Measurements from ENCODE around the gene ATP6V0A1. TPM values are rescaled to one million over a fixed set of nuclear protein-coding genes. Genes with fewer than 3 reads are reported as not detected.
A peak's percentile ranks its signal among the peaks of the same experiment; 100 is the strongest.
"Not testable (repeated sequence)": the region's sequence is repeated elsewhere in the genome, so short reads cannot be mapped to it uniquely, and the experiment has no call there.

Gene ATP6V0A1
- polyA plus RNA-seq, 1 donor, result 114 TPM

DNA sequence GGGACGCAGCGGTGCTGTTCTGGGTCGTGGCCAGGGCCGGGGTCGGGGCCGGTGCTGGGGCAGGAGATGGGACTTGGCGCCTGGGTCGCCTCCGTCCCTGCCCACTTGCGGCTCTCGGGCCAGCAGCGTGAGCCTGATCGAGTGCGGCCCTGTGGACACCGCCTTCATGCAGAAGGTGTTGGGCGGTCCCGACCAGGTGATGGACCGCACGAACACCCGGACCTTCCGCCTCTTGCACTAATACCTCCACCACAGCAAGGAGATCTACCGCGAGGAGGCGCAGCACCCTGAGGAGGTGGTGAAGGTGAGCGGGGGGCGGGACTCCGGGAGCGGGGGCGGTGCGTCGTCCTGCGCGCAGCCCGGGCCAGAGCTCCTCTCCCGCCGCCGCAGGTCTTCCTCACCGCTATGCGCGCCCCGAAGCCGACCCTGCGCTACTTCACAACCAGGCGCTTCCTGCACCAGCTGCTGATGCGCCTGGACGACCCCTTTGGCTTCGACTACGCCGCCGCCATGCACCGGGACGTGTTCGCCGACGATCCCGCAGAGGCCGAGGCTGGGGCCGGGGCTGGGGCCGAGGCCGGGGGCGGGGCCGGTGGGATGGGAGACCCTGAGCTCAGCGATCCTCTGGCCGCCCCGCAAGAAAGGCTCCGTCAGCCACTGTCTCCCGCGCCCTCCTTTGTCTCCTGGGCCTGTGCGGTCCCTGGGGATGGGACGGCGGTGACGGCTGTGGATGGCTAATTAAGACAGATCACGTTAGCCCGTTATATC, 89.6 kb downstream of the ATP6V0A1 start:
- peaks cover 18% of the 10 kb centered on the region for H3K36me3 ChIP-seq (ENCODE audit: control insufficient read depth, insufficient read depth, low read length)
- peaks cover 5% of the 10 kb centered on the region for H3K27me3 ChIP-seq (ENCODE audit: control insufficient read depth, insufficient read depth, low read length)
- DNase-seq, result peak; percentile 84 to 86
- H3K9me3 ChIP-seq (ENCODE audit: control insufficient read depth, low read depth, low read length), result no peaks in the 10 kb centered on the region
- H3K27ac ChIP-seq (ENCODE audit: low read length), result no peak overlapping the region
- peaks cover 12% of the 10 kb centered on the region for H3K4me1 ChIP-seq (ENCODE audit: control insufficient read depth, insufficient read depth, low read length)
- H3K4me3 ChIP-seq (ENCODE audit: low read length), result peak overlapping the region; percentile 51
- no CpG with 5 or more reads among the region's 74 CpGs for WGBS (ENCODE audit: insufficient coverage, low lambda C conversion rate)

DNA sequence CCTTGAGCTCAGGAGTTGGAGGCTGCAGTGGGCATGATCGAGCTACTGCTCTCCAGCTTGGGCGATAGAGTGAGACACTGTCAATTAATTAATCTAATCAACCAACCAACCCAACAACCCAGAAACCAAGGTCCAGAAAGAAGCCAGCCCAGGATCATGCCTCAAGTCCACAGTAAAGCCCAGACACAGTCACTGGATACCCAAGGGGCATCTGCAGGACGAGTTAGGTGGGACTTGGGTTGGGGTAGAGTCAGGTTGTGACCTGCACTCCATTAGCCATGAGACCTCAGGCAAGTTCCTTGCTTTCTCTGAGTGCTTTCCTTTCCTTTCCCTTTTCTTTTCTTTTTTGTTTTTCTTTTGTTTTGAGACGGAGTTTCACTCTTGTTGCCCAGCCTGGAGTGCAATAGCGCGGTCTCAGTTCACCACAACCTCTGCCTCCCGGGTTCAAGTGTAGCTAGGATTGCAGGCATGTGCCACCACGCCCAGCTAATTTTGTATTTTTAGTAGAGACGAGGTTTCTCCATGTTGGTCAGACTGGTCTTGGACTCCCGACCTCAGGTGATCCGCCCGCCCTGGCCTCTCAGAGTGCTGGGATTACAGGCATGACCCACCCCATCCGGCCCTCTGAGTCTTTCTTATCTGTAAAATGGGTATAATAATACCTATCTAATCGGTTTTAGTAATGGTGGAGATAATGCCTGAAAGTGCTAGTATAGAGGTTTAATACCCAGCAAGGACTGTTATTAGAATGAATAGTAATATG, 90.5 kb downstream of the ATP6V0A1 start:
- no peak for DNase-seq
- 0% methylated on average over 1 of the region's 14 CpGs for WGBS (ENCODE audit: insufficient coverage, low lambda C conversion rate)

DNA sequence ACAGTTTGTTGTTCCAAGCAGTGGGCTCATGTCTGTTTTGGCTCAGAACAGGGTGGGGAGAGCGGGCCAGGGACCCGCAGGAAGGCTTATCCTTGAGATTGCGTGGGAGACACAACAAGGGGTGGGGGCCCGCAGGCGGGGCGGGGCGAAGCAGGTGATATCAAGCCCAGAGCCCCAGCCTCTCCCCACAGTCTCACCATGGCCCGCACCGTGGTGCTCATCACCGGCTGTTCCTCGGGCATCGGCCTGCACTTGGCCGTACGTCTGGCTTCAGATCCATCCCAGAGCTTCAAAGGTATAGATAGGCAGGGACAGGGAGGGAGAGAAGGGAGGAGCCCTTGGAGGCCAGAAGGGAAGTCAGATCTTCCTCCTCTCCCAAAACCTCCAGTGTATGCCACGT, 94.1 kb downstream of the ATP6V0A1 start, which contains the start of gene HSD17B1:
Gene HSD17B1 (plus strand): TSS at position 188 of the 400 bp plus-strand sequence. CDS start 11 bp downstream, at position 199.
- not testable (repeated sequence) for H3K36me3 ChIP-seq (ENCODE audit: control insufficient read depth, insufficient read depth, low read length); H3K27ac ChIP-seq (ENCODE audit: low read length); DNase-seq; H3K9me3 ChIP-seq (ENCODE audit: control insufficient read depth, low read depth, low read length); H3K27me3 ChIP-seq (ENCODE audit: control insufficient read depth, insufficient read depth, low read length)
- no CpG with 5 or more reads among the region's 15 CpGs for WGBS (ENCODE audit: insufficient coverage, low lambda C conversion rate)
- Histone ChIP-seq H3K4me1 (ENCODE audit: control insufficient read depth, insufficient read depth, low read length) (peaks cover 26% of the 10 kb centered on the region), H3K4me3 (ENCODE audit: low read length) (peak within 1 kb of the TSS; percentile 85)

More for the DNA sequence above, 90.5 kb downstream of the ATP6V0A1 start:
- Histone ChIP-seq H3K9me3 (ENCODE audit: control insufficient read depth, low read depth, low read length) (no peaks in the 10 kb centered on the region), H3K36me3 (ENCODE audit: control insufficient read depth, insufficient read depth, low read length) (peaks cover 11% of the 10 kb centered on the region), H3K4me3 (ENCODE audit: low read length) (peak overlapping the region; percentile 51), H3K27me3 (ENCODE audit: control insufficient read depth, insufficient read depth, low read length) (peaks cover 5% of the 10 kb centered on the region), H3K27ac (ENCODE audit: low read length) (no peak overlapping the region), H3K4me1 (ENCODE audit: control insufficient read depth, insufficient read depth, low read length) (peaks cover 20% of the 10 kb centered on the region)

DNA sequence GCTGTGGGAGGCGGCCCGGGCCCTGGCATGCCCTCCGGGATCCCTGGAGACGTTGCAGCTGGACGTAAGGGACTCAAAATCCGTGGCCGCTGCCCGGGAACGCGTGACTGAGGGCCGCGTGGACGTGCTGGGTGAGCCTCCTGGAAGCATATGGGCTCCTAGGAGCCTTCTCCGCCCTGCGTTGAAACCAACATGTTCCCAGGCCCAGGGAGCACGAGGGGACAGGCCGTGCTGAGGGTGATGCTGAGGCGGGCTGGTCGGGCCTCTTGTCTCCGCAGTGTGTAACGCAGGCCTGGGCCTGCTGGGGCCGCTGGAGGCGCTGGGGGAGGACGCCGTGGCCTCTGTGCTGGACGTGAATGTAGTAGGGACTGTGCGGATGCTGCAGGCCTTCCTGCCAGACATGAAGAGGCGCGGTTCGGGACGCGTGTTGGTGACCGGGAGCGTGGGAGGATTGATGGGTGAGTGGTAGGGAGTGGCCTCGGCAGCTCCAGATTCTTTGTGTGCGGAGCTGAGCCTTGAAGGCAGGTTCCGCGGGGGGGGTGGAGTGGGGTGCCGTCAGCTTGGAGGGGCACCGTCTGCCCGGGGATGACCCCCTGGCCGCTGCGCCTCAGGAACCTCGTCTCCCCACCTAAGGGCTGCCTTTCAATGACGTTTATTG, 94.6 kb downstream of the ATP6V0A1 start:
- peaks cover 5% of the 10 kb centered on the region for H3K27me3 ChIP-seq (ENCODE audit: control insufficient read depth, insufficient read depth, low read length)
- DNase-seq, result no peak
- no peak overlapping the region for H3K4me3 ChIP-seq (ENCODE audit: low read length)
- H3K9me3 ChIP-seq (ENCODE audit: control insufficient read depth, low read depth, low read length), result no peaks in the 10 kb centered on the region
- no CpG with 5 or more reads among the region's 45 CpGs for WGBS (ENCODE audit: insufficient coverage, low lambda C conversion rate)
- H3K4me1 ChIP-seq (ENCODE audit: control insufficient read depth, insufficient read depth, low read length), result peaks cover 22% of the 10 kb centered on the region
- H3K27ac ChIP-seq (ENCODE audit: low read length), result no peak overlapping the region
- peaks cover 7% of the 10 kb centered on the region for H3K36me3 ChIP-seq (ENCODE audit: control insufficient read depth, insufficient read depth, low read length)

DNA sequence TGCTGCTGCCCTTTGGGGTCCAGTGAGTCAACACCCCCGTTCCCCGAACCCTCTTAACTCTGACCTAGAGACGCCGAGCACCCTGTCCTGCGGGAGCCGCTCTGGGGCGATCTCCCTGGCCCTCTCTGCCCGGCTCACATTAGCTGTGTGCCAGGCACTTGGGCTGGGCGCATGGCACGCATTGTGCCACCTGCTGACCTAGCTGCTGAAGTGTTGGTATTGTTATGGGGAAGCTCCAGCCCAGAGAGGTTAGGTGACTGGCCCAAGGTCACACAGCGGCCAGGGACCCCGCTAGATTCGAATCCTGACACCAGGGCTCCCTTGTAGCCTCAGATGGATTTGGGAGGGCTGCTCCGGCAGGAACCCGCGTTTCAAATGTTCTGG, 95.2 kb downstream of the ATP6V0A1 start:
- Histone ChIP-seq H3K4me3 (ENCODE audit: low read length) (peak overlapping the region; percentile 85), H3K36me3 (ENCODE audit: control insufficient read depth, insufficient read depth, low read length) (peaks cover 7% of the 10 kb centered on the region), H3K27me3 (ENCODE audit: control insufficient read depth, insufficient read depth, low read length) (peaks cover 1% of the 10 kb centered on the region), H3K27ac (ENCODE audit: low read length) (peak overlapping the region; percentile 80), H3K9me3 (ENCODE audit: control insufficient read depth, low read depth, low read length) (no peaks in the 10 kb centered on the region), H3K4me1 (ENCODE audit: control insufficient read depth, insufficient read depth, low read length) (peaks cover 18% of the 10 kb centered on the region)
- DNase-seq, result no peak
- no CpG with 5 or more reads among the region's 16 CpGs for WGBS (ENCODE audit: insufficient coverage, low lambda C conversion rate)

DNA sequence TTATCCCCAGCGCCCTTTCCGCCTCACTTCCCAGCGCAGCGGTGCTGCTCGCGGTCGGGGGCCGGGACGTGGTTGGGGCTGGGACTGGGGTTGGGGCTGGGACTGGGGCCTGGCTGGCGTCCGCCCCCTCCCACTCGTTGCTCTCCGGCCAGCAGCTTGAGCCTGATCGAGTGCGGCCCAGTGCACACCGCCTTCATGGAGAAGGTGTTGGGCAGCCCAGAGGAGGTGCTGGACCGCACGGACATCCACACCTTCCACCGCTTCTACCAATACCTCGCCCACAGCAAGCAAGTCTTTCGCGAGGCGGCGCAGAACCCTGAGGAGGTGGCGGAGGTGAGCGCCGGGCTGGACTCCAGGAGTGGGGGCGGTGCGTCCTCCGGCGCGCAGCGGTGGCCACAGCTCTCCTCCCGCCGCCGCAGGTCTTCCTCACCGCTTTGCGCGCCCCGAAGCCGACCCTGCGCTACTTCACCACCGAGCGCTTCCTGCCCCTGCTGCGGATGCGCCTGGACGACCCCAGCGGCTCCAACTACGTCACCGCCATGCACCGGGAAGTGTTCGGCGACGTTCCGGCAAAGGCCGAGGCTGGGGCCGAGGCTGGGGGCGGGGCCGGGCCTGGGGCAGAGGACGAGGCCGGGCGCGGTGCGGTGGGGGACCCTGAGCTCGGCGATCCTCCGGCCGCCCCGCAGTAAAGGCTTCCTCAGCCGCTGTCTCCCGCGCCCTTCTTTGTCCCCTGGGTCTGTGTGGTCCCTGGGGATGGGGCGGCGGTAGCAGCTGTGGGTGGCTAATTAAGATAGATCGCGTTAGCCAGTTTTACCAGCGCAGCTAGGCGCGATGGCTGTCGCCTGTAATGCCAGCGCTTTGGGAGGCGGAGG, 95.8 kb downstream of the ATP6V0A1 start:
- Histone ChIP-seq H3K9me3 (ENCODE audit: control insufficient read depth, low read depth, low read length) (no peaks in the 10 kb centered on the region), H3K27ac (ENCODE audit: low read length) (peak overlapping the region; percentile 80), H3K4me1 (ENCODE audit: control insufficient read depth, insufficient read depth, low read length) (peaks cover 15% of the 10 kb centered on the region), H3K4me3 (ENCODE audit: low read length) (peak overlapping the region; percentile 85), H3K27me3 (ENCODE audit: control insufficient read depth, insufficient read depth, low read length) (no peaks in the 10 kb centered on the region), H3K36me3 (ENCODE audit: control insufficient read depth, insufficient read depth, low read length) (peaks cover 7% of the 10 kb centered on the region)
- peak; percentile 83 to 92 for DNase-seq
- no CpG with 5 or more reads among the region's 82 CpGs for WGBS (ENCODE audit: insufficient coverage, low lambda C conversion rate)

DNA sequence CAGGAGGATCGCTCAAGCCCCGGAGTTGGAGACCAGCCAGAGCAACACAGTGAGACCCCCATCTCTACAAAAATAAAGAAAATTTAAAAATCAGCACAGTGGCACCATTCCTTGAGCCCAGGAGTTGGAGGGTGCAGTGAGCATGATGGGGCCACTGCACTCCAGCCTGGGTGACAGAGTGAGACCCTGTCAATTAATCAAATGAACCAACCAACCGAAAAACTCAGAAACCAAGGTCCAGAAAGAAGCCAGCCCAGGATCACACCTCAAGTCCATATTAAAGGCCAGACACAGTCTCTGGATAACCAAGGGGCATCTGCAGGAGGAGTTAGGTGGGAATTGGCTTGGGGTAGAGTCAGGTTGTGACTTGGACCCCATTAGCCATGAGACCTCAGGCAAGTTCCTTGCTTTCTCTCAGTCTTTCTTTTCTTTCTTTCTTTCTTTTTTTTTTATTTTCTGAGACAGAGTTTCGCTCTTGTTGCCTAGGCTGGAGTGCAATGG, 96.5 kb downstream of the ATP6V0A1 start:
- peaks cover 15% of the 10 kb centered on the region for H3K4me1 ChIP-seq (ENCODE audit: control insufficient read depth, insufficient read depth, low read length)
- peaks cover 7% of the 10 kb centered on the region for H3K36me3 ChIP-seq (ENCODE audit: control insufficient read depth, insufficient read depth, low read length)

DNA sequence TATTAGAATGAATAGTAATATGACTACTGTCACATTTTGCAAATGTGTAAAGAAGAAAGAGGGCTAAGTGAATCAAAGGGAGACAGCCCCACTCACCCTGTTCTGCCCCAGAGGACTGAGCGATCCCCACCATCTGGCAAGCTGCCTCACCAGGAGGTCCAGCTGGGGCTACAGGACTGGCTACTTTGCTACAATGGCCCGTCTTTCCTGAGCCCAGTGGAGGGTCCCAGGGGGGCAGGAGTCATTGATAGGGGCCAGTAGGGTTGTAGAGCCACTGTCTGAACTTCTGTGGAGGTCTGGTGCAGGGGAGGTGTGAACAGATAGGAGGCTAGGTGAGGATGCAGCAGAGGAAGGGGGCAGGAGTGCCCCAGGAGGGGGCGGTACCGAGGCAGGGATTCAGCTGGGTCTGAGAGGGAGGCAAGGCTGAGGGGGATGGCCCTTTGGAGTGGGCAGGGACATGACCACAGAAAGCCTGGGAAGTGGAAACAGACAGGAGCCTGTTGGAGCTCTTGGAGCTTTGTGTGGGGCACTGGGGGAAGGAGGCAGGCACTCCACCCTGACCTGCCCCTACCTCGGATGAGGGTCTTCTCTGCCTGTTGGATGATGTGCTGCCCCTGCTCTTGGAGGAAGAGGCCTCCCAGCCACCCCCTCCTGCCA, 97.4 kb downstream of the ATP6V0A1 start:
- not testable (repeated sequence) for H3K27ac ChIP-seq (ENCODE audit: low read length); H3K4me3 ChIP-seq (ENCODE audit: low read length); H3K9me3 ChIP-seq (ENCODE audit: control insufficient read depth, low read depth, low read length); H3K36me3 ChIP-seq (ENCODE audit: control insufficient read depth, insufficient read depth, low read length); H3K27me3 ChIP-seq (ENCODE audit: control insufficient read depth, insufficient read depth, low read length); DNase-seq
- H3K4me1 ChIP-seq (ENCODE audit: control insufficient read depth, insufficient read depth, low read length), result peaks cover 15% of the 10 kb centered on the region
- WGBS (ENCODE audit: insufficient coverage, low lambda C conversion rate), result no CpG with 5 or more reads among the region's 5 CpGs

More for the DNA sequence above, 96.5 kb downstream of the ATP6V0A1 start:
- Histone ChIP-seq H3K27ac (ENCODE audit: low read length) (peak overlapping the region; percentile 80), H3K27me3 (ENCODE audit: control insufficient read depth, insufficient read depth, low read length) (no peaks in the 10 kb centered on the region), H3K4me3 (ENCODE audit: low read length) (peak overlapping the region; percentile 85), H3K9me3 (ENCODE audit: control insufficient read depth, low read depth, low read length) (no peaks in the 10 kb centered on the region)
- no CpG with 5 or more reads among the region's 4 CpGs for WGBS (ENCODE audit: insufficient coverage, low lambda C conversion rate)
- DNase-seq, result no peak

DNA sequence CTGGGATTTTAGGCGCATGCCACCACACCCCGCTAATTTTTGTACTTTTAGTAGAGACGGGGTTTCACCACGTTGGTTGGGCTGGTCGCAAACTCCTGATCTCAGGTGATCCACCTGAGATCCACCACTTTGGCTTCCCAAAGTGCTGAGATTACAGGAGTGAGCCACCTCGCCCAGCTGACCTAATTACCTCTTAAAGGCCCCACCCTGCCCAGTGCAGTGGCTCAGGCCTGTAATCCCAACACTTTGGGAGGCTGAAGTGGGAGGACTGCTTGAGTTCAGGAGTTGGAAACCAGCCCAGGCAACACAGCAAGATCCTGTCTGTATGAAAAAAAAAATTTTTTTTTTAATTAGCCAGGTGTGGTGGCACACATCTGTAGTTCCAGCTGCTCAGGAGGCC, 100.4 kb downstream of the ATP6V0A1 start:
- H3K9me3 ChIP-seq (ENCODE audit: control insufficient read depth, low read depth, low read length), result no peaks in the 10 kb centered on the region
- no peak for DNase-seq
- no peak overlapping the region for H3K27ac ChIP-seq (ENCODE audit: low read length)
- H3K4me3 ChIP-seq (ENCODE audit: low read length), result no peak overlapping the region
- no CpG with 5 or more reads among the region's 6 CpGs for WGBS (ENCODE audit: insufficient coverage, low lambda C conversion rate)
- H3K27me3 ChIP-seq (ENCODE audit: control insufficient read depth, insufficient read depth, low read length), result no peaks in the 10 kb centered on the region
- H3K4me1 ChIP-seq (ENCODE audit: control insufficient read depth, insufficient read depth, low read length), result peaks cover 25% of the 10 kb centered on the region
- peaks cover 3% of the 10 kb centered on the region for H3K36me3 ChIP-seq (ENCODE audit: control insufficient read depth, insufficient read depth, low read length)

Measured in large intestine (tissue), 3 donors.